Ovary (tissue), 3 donors: ENCODE results near the gene POGZ.
"Not testable (repeated sequence)": the region's sequence is repeated elsewhere in the genome, so short reads cannot be mapped to it uniquely, and the experiment has no call there.

Experiments
- POLR2A ChIP-seq: fragments of 450-650 bp; IDR thresholded peaks from one replicate; pipeline ENCODE4 v1.6.1; 2017; ENCODE audit warnings: antibody characterized with exemption, mild to moderate bottlenecking, moderate library complexity
- TF ChIP-seq, protein P1 (sequence below), 3 donors: fragments of 450-650 bp in 2 of 3; fragments of 200-600 bp in 1 of 3; IDR thresholded peaks; one replicate each; pipeline versions ENCODE4 v1.5.1 to v1.8.0; 2016 to 2022; ENCODE audit warnings: antibody characterized with exemption in 3 of 3, mild to moderate bottlenecking in 1 of 3
- donor health status: DM: no; HTN: no; CAD: no.

DNA sequence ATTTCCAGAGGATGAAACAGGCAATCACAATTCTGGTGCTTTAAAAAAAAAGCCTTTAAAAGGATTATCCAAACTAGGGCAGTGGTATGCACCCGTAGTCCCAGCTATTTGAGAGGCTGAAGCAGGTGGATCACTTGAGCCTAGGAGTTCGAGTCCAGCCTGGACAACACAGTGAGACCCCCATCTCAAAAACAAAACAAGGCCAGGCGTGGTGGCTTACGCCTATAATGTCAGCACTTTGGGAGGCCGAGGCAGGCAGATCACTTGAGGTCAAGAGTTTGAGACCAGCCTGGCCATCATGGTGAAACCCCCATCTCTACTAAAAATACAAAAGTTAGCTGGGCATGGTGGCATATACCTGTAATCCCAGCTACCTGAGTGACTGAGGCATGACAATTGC, 25.5 kb downstream of the POGZ start:
- TF ChIP-seq, protein P1, sequence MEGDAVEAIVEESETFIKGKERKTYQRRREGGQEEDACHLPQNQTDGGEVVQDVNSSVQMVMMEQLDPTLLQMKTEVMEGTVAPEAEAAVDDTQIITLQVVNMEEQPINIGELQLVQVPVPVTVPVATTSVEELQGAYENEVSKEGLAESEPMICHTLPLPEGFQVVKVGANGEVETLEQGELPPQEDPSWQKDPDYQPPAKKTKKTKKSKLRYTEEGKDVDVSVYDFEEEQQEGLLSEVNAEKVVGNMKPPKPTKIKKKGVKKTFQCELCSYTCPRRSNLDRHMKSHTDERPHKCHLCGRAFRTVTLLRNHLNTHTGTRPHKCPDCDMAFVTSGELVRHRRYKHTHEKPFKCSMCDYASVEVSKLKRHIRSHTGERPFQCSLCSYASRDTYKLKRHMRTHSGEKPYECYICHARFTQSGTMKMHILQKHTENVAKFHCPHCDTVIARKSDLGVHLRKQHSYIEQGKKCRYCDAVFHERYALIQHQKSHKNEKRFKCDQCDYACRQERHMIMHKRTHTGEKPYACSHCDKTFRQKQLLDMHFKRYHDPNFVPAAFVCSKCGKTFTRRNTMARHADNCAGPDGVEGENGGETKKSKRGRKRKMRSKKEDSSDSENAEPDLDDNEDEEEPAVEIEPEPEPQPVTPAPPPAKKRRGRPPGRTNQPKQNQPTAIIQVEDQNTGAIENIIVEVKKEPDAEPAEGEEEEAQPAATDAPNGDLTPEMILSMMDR (IDR thresholded peaks at IDR 0.05): not testable (repeated sequence)
- not testable (repeated sequence) for TF ChIP-seq POLR2A
